ENCODE measurements around the gene TOLLIP. TPM values are rescaled to one million over a fixed set of nuclear protein-coding genes. Genes with fewer than 3 reads are reported as not detected.

TOLLIP gene
- total RNA-seq, 1 experiment from 2014 or later: 32.3 TPM

DNA sequence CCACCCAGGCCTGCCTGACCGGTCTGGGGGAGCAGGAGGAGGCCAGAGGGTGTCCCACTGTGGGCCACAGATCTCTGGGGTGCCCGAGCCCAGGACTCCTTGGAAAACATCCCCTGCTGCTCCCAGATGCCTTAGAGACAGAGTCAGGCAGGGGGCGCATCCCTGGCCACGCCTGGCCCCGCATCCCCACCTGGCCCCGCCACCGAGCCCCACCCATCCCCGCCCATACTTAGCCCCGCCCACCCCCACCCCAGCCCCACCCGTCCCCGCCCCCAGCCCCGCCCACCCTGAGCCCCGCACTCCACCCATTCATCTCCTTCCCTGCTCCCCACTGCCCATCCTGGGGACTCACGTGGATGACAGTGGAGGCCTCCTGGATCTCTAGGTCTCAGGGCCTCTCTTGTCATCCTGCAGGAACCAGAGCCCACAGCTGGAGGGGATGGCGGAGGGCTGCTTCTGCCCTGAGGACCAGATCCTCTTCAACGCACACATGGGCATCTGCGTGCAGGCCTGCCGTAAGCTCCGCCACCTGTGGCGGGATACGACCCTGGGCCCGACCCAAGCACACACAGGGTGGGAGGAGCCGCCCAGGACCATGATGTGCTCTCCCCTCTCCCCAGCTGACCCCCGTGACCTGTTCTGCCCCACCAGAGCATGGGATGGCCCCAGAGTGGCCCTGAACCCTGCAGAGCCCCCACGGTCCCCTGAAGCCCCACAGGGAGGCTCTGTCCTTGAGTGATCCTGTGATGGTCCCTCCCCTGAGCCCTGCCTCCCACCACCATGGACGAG, 53.0 kb downstream of the TOLLIP start:
- no peak overlapping the region for H2BK12ac ChIP-seq (ENCODE audit: insufficient read length, low read depth, low read length)
- H2AFZ ChIP-seq (ENCODE audit: low read length): no peak overlapping the region
- H3K4ac ChIP-seq (ENCODE audit: low read depth, low read length): no peak overlapping the region
- peaks cover 0 to 6% (median 5%) of the 10 kb centered on the region in 3 experiments; a peak in 4 of 7 replicates for H3K36me3 Mint-ChIP-seq (ENCODE audit: insufficient read depth in 1 of 3, low read depth in 3 of 3)
- H4K20me1 ChIP-seq (ENCODE audit: control insufficient read depth, insufficient read depth, insufficient read length): no peaks in the 10 kb centered on the region
- no peaks in the 10 kb centered on the region for H3K4me1 ChIP-seq (ENCODE audit: insufficient read depth, low read length)
- no peak overlapping the region for H2BK15ac ChIP-seq (ENCODE audit: low read depth, low read length)
- no peak overlapping the region for H2BK5ac ChIP-seq (ENCODE audit: insufficient read length, low read length)
- peaks cover 0 to 5% of the 10 kb centered on the region in 2 experiments; a peak in 2 of 4 replicates for H3K4me1 Mint-ChIP-seq
- no peak overlapping the region for H3T11ph ChIP-seq (ENCODE audit: low read length)
- no peak overlapping the region for H2BK120ac ChIP-seq (ENCODE audit: low read depth, low read length, poor library complexity, severe bottlenecking)
- no peak overlapping the region for H2BK20ac ChIP-seq (ENCODE audit: low read depth, low read length, poor library complexity, severe bottlenecking)
- H3K18ac ChIP-seq (ENCODE audit: insufficient read length, low read depth, low read length): no peak overlapping the region
- H4K5ac ChIP-seq (ENCODE audit: insufficient read length, low read depth, low read length): no peak overlapping the region
- no peaks in the 10 kb centered on the region for H3K79me2 ChIP-seq (ENCODE audit: insufficient read depth, low read length)
- no peak overlapping the region for H3K27ac Mint-ChIP-seq
- WGBS (ENCODE audit: extremely low coverage, insufficient read length, low lambda C conversion rate): no CpG with 5 or more reads among the region's 26 CpGs
- H3K9me3 Mint-ChIP-seq: peaks cover 13% of the 10 kb centered on the region in 2 experiments
- no peak overlapping the region for H3K27ac ChIP-seq (ENCODE audit: insufficient read length, low read depth, low read length)
- H3K23ac ChIP-seq (ENCODE audit: insufficient read length, low read depth, low read length): no peak overlapping the region
- no peak overlapping the region for H2AK5ac ChIP-seq (ENCODE audit: insufficient read length, low read length)
- H3K9me3 ChIP-seq (ENCODE audit: control insufficient read depth, low read depth, low read length): peaks cover 4% of the 10 kb centered on the region
- H3K4me2 ChIP-seq (ENCODE audit: insufficient read depth, insufficient read length, low read length): no peak overlapping the region
- peak; percentile 59 for DNase-seq
- no peak overlapping the region for H4K91ac ChIP-seq (ENCODE audit: insufficient read length, low read depth, low read length)
- no peak overlapping the region for H4K8ac ChIP-seq (replicated peaks; ENCODE audit: insufficient read length, low read depth, low read length)
- H3K14ac ChIP-seq (ENCODE audit: insufficient read depth, low read length): no peak overlapping the region
- H3K79me1 ChIP-seq (ENCODE audit: insufficient read depth, low read depth, low read length, poor library complexity, severe bottlenecking): no peaks in the 10 kb centered on the region
- TF ChIP-seq, protein P1, sequence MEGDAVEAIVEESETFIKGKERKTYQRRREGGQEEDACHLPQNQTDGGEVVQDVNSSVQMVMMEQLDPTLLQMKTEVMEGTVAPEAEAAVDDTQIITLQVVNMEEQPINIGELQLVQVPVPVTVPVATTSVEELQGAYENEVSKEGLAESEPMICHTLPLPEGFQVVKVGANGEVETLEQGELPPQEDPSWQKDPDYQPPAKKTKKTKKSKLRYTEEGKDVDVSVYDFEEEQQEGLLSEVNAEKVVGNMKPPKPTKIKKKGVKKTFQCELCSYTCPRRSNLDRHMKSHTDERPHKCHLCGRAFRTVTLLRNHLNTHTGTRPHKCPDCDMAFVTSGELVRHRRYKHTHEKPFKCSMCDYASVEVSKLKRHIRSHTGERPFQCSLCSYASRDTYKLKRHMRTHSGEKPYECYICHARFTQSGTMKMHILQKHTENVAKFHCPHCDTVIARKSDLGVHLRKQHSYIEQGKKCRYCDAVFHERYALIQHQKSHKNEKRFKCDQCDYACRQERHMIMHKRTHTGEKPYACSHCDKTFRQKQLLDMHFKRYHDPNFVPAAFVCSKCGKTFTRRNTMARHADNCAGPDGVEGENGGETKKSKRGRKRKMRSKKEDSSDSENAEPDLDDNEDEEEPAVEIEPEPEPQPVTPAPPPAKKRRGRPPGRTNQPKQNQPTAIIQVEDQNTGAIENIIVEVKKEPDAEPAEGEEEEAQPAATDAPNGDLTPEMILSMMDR (conservative IDR thresholded peaks at IDR 0.05): no peak
- no peaks in the 10 kb centered on the region for H3K27me3 ChIP-seq (ENCODE audit: insufficient read depth, low read length)
- H3K56ac ChIP-seq (ENCODE audit: insufficient read length, low read depth, low read length): no peak overlapping the region
- H3K4me3 Mint-ChIP-seq: no peak overlapping the region
- peaks cover 13% of the 10 kb centered on the region for H3K27me3 Mint-ChIP-seq (ENCODE audit: low read depth)
- no peaks in the 10 kb centered on the region for H3K23me2 ChIP-seq (ENCODE audit: insufficient read length, low read depth, low read length, poor library complexity, severe bottlenecking)
- H3K9ac ChIP-seq (ENCODE audit: extremely low read depth, insufficient read length, low read length): no peak overlapping the region

Data from H9 (cell line).